Stimulated activated naive CD8-positive, alpha-beta T cell treated with anti-CD3 and anti-CD28 coated beads, Interleukin-15, Interleukin-2, amounts not matched to agents 100 ng/mL and 50 ng/mL, for 24 hours (primary cell): ENCODE results near the gene CPEB1.
"Not testable (repeated sequence)": the region's sequence is repeated elsewhere in the genome, so short reads cannot be mapped to it uniquely, and the experiment has no call there.

Source experiments
- H3K27ac Mint-ChIP-seq: one replicate; pipeline ENCODE4 v1.8.0; 2021; ENCODE audit warnings: mild to moderate bottlenecking, mixed read lengths
- H3K27me3 Mint-ChIP-seq: one replicate; pipeline ENCODE4 v1.8.0; 2021; ENCODE audit warnings: mixed read lengths
- H3K36me3 Mint-ChIP-seq: one replicate; pipeline ENCODE4 v1.8.0; 2021; ENCODE audit warnings: low read depth, mixed read lengths
- H3K4me1 Mint-ChIP-seq: one replicate; pipeline ENCODE4 v1.8.0; 2021; ENCODE audit warnings: low read depth, mixed read lengths
- H3K4me3 Mint-ChIP-seq: one replicate; pipeline ENCODE4 v1.8.0; 2021; ENCODE audit warnings: mild to moderate bottlenecking, mixed read lengths
- H3K9me3 Mint-ChIP-seq: one replicate; pipeline ENCODE4 v1.8.0; 2021; ENCODE audit warnings: mixed read lengths

Gene CPEB1

GRCh38 chr15:82536409-82537350 is 110.5 kb downstream of the CPEB1 start:
- H3K4me1 Mint-ChIP-seq = peaks cover 35% of the 10 kb centered on the region
- H3K36me3 Mint-ChIP-seq = peaks cover 75% of the 10 kb centered on the region
- no peaks in the 10 kb centered on the region for H3K9me3 Mint-ChIP-seq
- peak overlapping the region; percentile 96 for H3K27ac Mint-ChIP-seq
- no peaks in the 10 kb centered on the region for H3K27me3 Mint-ChIP-seq
- peak overlapping the region; percentile 97 for H3K4me3 Mint-ChIP-seq

- peaks cover 73% of the 10 kb centered on the region for H3K36me3 Mint-ChIP-seq
- peak overlapping the region; percentile 97 for H3K4me3 Mint-ChIP-seq
- no peaks in the 10 kb centered on the region for H3K9me3 Mint-ChIP-seq
- peaks cover 38% of the 10 kb centered on the region for H3K4me1 Mint-ChIP-seq
- peak overlapping the region; percentile 96 for H3K27ac Mint-ChIP-seq
- no peaks in the 10 kb centered on the region for H3K27me3 Mint-ChIP-seq
These were observed 111.4 kb downstream of the CPEB1 start for GRCh38 chr15:82535566-82536408.

- not testable (repeated sequence) for H3K9me3 Mint-ChIP-seq, H3K4me3 Mint-ChIP-seq, H3K27ac Mint-ChIP-seq, H3K27me3 Mint-ChIP-seq
- H3K36me3 Mint-ChIP-seq = peaks cover 71% of the 10 kb centered on the region
- peaks cover 39% of the 10 kb centered on the region for H3K4me1 Mint-ChIP-seq
These were observed 112.0 kb downstream of the CPEB1 start for GRCh38 chr15:82535151-82535550.

- peak overlapping the region; percentile 5 for H3K27ac Mint-ChIP-seq
- peaks cover 39% of the 10 kb centered on the region for H3K4me1 Mint-ChIP-seq
- H3K27me3 Mint-ChIP-seq, H3K4me3 Mint-ChIP-seq, H3K9me3 Mint-ChIP-seq: not testable (repeated sequence)
- H3K36me3 Mint-ChIP-seq = peaks cover 64% of the 10 kb centered on the region
These were observed 112.7 kb downstream of the CPEB1 start for GRCh38 chr15:82534457-82534861.

DNA sequence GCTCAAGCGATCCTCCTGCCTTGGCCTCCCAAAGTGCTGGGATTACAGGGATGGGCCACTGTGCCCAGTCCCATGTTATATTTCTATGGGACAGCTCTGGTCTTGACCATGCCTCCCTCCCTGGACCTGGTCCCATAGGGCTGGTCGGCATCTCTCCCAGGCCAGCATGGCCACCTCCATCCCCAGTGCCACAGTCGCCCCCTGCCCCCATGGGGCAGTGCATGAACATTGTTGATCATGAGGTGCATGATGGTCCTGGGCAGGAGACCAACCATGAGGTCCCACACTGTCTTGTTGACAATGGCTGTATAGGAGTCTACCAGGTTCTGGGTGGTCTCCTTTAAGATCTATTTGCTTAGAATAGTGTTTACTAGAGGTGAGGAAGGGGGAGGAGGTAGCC is 113.4 kb downstream of the CPEB1 start:
- Mint-ChIP-seq H3K27me3 (no peaks in the 10 kb centered on the region), H3K9me3 (no peaks in the 10 kb centered on the region), H3K36me3 (peaks cover 57% of the 10 kb centered on the region), H3K27ac (peak overlapping the region; percentile 43), H3K4me3 (no peak overlapping the region), H3K4me1 (peaks cover 34% of the 10 kb centered on the region)

DNA sequence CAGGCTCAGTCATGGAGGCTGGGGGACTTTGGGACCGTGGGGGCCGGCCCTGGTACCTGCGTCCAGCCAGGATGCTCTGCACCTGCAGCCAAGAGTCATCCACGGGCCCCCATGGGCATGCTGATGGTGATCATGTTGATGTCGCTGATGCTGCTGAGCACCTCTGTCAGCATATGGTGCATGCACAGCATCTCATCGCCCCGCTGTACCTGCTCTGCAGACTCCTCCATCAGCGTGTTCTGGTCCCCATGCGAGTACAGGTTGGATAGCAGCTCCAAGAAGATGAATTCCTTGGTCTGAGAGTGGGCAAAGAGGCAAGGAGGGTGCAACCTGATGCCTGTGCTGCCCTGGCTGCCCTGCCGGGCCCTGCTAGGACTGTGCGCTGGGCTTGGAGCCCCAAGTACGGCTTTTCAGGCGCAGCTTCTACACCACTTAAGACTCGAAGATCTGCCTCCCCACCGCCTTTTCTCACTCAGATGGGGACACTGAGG is 114.1 kb downstream of the CPEB1 start:
- H3K9me3 Mint-ChIP-seq = no peaks in the 10 kb centered on the region
- no peak overlapping the region for H3K27ac Mint-ChIP-seq
- H3K36me3 Mint-ChIP-seq = peaks cover 50% of the 10 kb centered on the region
- no peaks in the 10 kb centered on the region for H3K27me3 Mint-ChIP-seq
- no peak overlapping the region for H3K4me3 Mint-ChIP-seq
- peaks cover 32% of the 10 kb centered on the region for H3K4me1 Mint-ChIP-seq

DNA sequence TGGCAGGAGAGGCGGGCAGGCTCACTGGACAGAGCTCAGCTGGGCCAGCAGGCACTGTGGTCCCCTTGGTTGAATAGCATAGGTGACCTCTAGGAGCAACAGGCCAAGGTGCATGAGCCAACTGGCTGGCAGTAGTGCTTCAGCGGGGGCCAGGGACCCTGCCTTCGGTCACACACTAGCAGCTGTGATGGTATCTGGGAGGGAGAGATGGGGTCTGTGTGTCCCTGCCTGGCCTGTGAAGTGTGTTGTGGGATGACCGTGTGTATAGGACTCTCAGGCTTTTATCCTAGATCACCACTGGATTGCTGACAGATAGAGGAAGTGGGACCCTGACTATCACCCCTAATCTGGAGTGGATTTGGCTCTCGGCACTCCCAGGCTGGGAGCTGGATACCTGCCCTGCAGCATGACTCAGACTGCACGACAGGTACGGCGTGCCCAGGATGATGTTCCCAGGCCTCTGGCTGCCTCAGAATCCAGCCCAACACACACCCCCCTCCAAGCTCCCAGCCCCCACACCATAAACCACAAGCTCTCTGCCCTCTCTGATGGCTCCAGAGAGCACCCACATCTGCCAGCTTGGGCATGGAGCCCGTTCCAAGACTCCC is 114.7 kb downstream of the CPEB1 start:
- no peak overlapping the region for H3K27ac Mint-ChIP-seq
- H3K9me3 Mint-ChIP-seq = no peaks in the 10 kb centered on the region
- H3K4me1 Mint-ChIP-seq = peaks cover 27% of the 10 kb centered on the region
- no peak overlapping the region for H3K4me3 Mint-ChIP-seq
- no peaks in the 10 kb centered on the region for H3K27me3 Mint-ChIP-seq
- peaks cover 44% of the 10 kb centered on the region for H3K36me3 Mint-ChIP-seq

- no peaks in the 10 kb centered on the region for H3K9me3 Mint-ChIP-seq
- H3K4me3 Mint-ChIP-seq = no peak overlapping the region
- H3K4me1 Mint-ChIP-seq = peaks cover 19% of the 10 kb centered on the region
- H3K36me3 Mint-ChIP-seq = peaks cover 37% of the 10 kb centered on the region
- peak overlapping the region; percentile 64 for H3K27ac Mint-ChIP-seq
- H3K27me3 Mint-ChIP-seq = no peaks in the 10 kb centered on the region
These were observed 115.4 kb downstream of the CPEB1 start for GRCh38 chr15:82531496-82532382.

DNA sequence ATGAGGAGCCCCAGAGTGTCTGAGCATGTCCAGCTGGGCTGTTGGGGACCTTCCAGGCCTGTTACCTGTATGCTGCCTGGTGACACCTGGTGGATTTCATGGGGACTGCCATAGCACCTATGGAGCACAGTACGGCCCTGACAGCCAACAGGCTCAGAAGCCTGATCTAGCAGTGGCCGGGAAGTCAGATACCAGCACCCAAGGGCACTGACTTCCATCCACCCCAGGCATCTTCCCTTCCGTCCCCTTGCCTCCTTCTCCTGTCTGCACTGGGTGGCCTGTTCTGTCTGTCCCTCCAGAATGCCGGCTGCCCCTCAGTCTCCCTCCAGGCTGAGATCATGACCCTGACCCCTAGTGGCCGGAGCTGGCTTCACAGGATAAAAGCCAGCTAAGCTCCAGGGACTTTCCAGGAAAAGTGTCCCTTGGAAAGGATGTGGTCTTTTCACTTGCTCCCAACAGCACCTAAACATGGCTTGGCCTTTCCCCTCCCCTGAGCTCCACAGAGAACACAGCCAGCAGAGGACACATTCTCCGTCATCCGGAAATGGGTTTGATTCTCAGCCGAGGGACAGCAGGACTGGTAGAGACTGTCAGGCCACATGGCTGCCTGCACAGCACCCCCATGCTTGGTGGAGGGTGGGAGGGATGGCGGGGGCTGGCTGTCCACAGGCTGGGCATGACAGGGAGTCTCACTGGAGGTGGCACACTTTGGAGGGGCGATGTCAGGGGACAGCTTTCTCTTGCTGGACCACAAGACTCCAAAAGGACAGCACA is 116.4 kb downstream of the CPEB1 start:
- Mint-ChIP-seq H3K9me3 (no peaks in the 10 kb centered on the region), H3K4me1 (peaks cover 11% of the 10 kb centered on the region), H3K27me3 (no peaks in the 10 kb centered on the region), H3K27ac (no peak overlapping the region), H3K4me3 (peak overlapping the region; percentile 58), H3K36me3 (peaks cover 29% of the 10 kb centered on the region)

DNA sequence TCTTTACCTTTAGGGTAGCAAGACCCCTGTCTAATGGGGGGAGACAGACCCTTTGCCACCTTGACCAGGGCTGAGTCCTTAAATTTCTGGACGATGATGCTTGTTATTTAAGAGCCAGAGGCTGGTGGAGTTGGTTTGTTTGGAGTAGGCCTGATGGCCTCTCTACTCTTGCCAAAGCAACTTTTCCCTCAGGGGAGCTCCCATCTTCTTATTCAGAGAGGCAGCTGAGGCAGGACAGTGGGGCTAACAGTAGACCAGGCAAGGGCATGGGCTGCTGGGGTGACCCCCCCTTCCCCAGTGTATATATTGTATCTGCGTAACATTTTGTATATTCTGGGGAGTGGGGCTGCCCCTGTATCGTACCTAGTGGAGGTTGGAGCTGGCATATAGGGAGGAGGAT is 117.2 kb downstream of the CPEB1 start:
- Mint-ChIP-seq H3K9me3 (no peaks in the 10 kb centered on the region), H3K27ac (no peak overlapping the region), H3K4me3 (no peak overlapping the region), H3K27me3 (no peaks in the 10 kb centered on the region), H3K36me3 (peaks cover 21% of the 10 kb centered on the region), H3K4me1 (peaks cover 11% of the 10 kb centered on the region)

- not testable (repeated sequence) for H3K27ac Mint-ChIP-seq, H3K27me3 Mint-ChIP-seq, H3K4me3 Mint-ChIP-seq, H3K9me3 Mint-ChIP-seq, H3K4me1 Mint-ChIP-seq, H3K36me3 Mint-ChIP-seq
These were observed 133.6 kb downstream of the CPEB1 start for GRCh38 chr15:82513587-82513986.

GRCh38 chr15:82507693-82508092 is 139.5 kb downstream of the CPEB1 start:
- not testable (repeated sequence) for H3K4me1 Mint-ChIP-seq, H3K36me3 Mint-ChIP-seq, H3K4me3 Mint-ChIP-seq, H3K9me3 Mint-ChIP-seq, H3K27me3 Mint-ChIP-seq, H3K27ac Mint-ChIP-seq

DNA sequence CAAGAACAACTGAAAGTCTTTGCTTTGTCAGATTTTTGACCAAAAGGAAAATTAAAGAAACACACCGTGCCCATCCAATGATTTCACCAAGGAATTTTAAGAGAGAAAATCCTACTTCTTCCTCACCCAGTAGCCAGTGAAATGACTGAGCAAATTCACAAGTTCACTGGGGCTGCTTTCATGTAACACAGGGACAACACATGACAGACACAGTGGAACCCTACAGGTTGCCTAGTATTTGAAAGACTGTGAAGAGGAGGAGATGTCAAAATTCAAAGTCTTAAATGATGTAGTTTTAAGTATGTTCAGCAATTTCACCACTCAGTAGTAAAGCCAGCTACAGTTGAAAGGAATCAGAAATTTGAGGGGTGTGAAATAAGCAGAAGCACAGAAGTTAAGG is 140.1 kb downstream of the CPEB1 start:
- not testable (repeated sequence) for H3K9me3 Mint-ChIP-seq, H3K27ac Mint-ChIP-seq, H3K4me1 Mint-ChIP-seq, H3K4me3 Mint-ChIP-seq, H3K36me3 Mint-ChIP-seq, H3K27me3 Mint-ChIP-seq
